A673 (cell line): ENCODE data around the gene PCED1B. TPM values are rescaled to one million over a fixed set of nuclear protein-coding genes. Genes with fewer than 3 reads are reported as not detected.
"Not testable (repeated sequence)": the region's sequence is repeated elsewhere in the genome, so short reads cannot be mapped to it uniquely, and the experiment has no call there.

Experiments used
- BruUV-seq: library from RNA; stranded (reverse); fragments of 400-500 nt; replicated peaks from 2 replicates; lab custom pipeline; 2021; lab: Mats Ljungman, UMichigan
- CTCF ChIA-PET: fragments of 300-600 bp; sonication (Branson Sonifier 250); formaldehyde crosslinking; loops from one replicate; lab custom pipeline; 2022; ENCODE audit warnings: antibody characterized with exemption; lab: Charles Lee
- POLR2A ChIA-PET: fragments of 300-600 bp; sonication (Branson Sonifier 250); formaldehyde crosslinking; loops from one replicate; lab custom pipeline; 2022; ENCODE audit warnings: antibody characterized with exemption; ENCODE audit not compliant: low non-redundant PET; lab: Charles Lee
- DNase-seq: peaks from one replicate; pipeline ENCODE4 v3.0.0-alpha.2; 2015; ENCODE audit warnings: low spot score
- H3K27ac ChIP-seq: fragments of 200-600 bp; sonication (generic); 2 replicates; pipeline ENCODE4 v1.5.1; 2016; ENCODE audit warnings: mixed run types, low read depth, mild to moderate bottlenecking, mixed read lengths, antibody characterized with exemption, low read length; ENCODE audit not compliant: poor library complexity, severe bottlenecking
- H3K27me3 ChIP-seq: fragments of 200-600 bp; sonication (generic); replicated peaks from 2 replicates; pipeline ENCODE4 v1.6.1; 2017; ENCODE audit warnings: mixed run types, low read depth, mild to moderate bottlenecking, mixed read lengths, antibody characterized with exemption, low read length; ENCODE audit not compliant: insufficient read depth, poor library complexity
- H3K36me3 ChIP-seq: fragments of 200-600 bp; sonication (generic); 2 replicates; pipeline ENCODE4 v1.6.1; 2016; ENCODE audit warnings: mixed run types, mild to moderate bottlenecking, mixed read lengths, antibody characterized with exemption, low read length; ENCODE audit not compliant: insufficient read depth, poor library complexity, severe bottlenecking
- H3K4me1 ChIP-seq: fragments of 200-600 bp; sonication (generic); 2 replicates; pipeline ENCODE4 v1.6.1; 2017; ENCODE audit warnings: mixed run types, mild to moderate bottlenecking, mixed read lengths, antibody characterized with exemption, low read length; ENCODE audit not compliant: insufficient read depth, poor library complexity, severe bottlenecking
- H3K4me3 ChIP-seq: fragments of 200-600 bp; sonication (generic); 2 replicates; pipeline ENCODE4 v1.5.1; 2016; ENCODE audit warnings: low read depth, mixed run types, mild to moderate bottlenecking, mixed read lengths, low read length; ENCODE audit not compliant: poor library complexity, severe bottlenecking
- H3K9me3 ChIP-seq: fragments of 200-600 bp; sonication (generic); 2 replicates; pipeline ENCODE4 v1.6.1; 2016; ENCODE audit warnings: mixed run types, low read depth, mild to moderate bottlenecking, mixed read lengths, antibody characterized with exemption, low read length; ENCODE audit not compliant: poor library complexity, severe bottlenecking
- EZH2 ChIP-seq: fragments of 200-600 bp; sonication (generic); IDR thresholded peaks from 2 replicates; pipeline ENCODE4 v1.6.1; 2017; ENCODE audit warnings: borderline replicate concordance, low read depth, mild to moderate bottlenecking, mixed read lengths, antibody characterized with exemption, low read length; ENCODE audit not compliant: poor library complexity, severe bottlenecking
- intact Hi-C: fragments of 100-400 bp; cut with micrococcal nuclease; formaldehyde crosslinking; loops from one replicate; pipeline ENCODE4 v1.10.0; 2022; ENCODE audit not compliant: unreplicated experiment
- total RNA-seq: library from RNA; stranded (reverse); gene quantifications from 2 replicates; pipeline ENCODE4 v1.2.3, GENCODE V29; 2021
- TF ChIP-seq, protein P1 (sequence below): fragments of 300-800, 200-600 bp; sonication (generic); conservative IDR thresholded peaks from 2 replicates; pipeline ENCODE4 v1.5.1; 2017; ENCODE audit warnings: low read depth, mild to moderate bottlenecking, antibody characterized with exemption, low read length, moderate library complexity, mixed read lengths

The PCED1B gene
- total RNA-seq, 1 experiment from 2014 or later, result 3.1 TPM

DNA sequence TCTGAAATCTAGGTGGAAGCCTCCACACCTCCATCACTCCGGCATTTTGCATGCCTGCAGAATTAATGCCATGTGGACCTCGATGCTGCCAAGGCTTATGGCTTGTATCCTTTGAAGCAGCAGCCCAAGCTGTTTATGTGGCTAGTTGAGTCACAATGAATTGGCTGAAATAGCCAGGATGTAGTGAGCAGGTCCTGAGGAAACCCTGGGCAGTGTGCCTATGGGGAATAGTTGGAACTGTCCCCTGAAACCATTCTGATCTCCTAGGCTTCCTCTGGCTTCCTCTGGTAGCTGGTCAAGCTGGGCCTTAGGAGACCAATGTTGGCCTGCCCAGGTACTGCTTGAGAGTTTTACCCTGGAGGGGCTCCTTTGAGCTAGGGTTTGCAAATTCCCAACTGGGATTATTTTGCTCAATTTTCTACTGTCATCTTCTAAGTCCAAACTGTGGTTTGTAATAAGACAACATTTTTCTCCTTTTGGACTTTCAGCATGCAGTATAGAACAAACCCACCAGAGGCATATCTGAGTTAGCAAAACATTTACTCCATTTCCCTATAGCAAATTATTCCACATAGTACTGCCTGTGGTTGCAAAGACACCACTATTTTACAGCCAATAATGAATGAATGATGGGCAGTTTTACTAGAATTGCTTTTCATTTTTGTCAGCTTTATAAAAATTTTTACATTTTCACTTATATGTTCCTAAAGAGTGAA, 85.5 kb downstream of the PCED1B start:
- H3K9me3 ChIP-seq, result peaks cover 6% of the 10 kb centered on the region
- H3K4me1 ChIP-seq, result peaks cover 10% of the 10 kb centered on the region
- no peaks in the 10 kb centered on the region for H3K36me3 ChIP-seq
- BruUV-seq, result no TSS peak
- no peak for TF ChIP-seq EZH2
- no peak for DNase-seq
- no peak overlapping the region for H3K4me3 ChIP-seq
- H3K27ac ChIP-seq, result no peak overlapping the region
- intact Hi-C loops, result no loop called here
- H3K27me3 ChIP-seq, result no peaks in the 10 kb centered on the region
- POLR2A ChIA-PET, result no interaction called here
- CTCF ChIA-PET, result no interaction called here

- CTCF ChIA-PET, result no interaction called here
- Histone ChIP-seq H3K4me3 (no peak overlapping the region), H3K27ac (no peak overlapping the region), H3K4me1 (peaks cover 10% of the 10 kb centered on the region), H3K27me3 (no peaks in the 10 kb centered on the region), H3K9me3 (peaks cover 6% of the 10 kb centered on the region), H3K36me3 (no peaks in the 10 kb centered on the region)
- intact Hi-C loops, result no loop called here
- POLR2A ChIA-PET, result no interaction called here
- TF ChIP-seq, protein P1, sequence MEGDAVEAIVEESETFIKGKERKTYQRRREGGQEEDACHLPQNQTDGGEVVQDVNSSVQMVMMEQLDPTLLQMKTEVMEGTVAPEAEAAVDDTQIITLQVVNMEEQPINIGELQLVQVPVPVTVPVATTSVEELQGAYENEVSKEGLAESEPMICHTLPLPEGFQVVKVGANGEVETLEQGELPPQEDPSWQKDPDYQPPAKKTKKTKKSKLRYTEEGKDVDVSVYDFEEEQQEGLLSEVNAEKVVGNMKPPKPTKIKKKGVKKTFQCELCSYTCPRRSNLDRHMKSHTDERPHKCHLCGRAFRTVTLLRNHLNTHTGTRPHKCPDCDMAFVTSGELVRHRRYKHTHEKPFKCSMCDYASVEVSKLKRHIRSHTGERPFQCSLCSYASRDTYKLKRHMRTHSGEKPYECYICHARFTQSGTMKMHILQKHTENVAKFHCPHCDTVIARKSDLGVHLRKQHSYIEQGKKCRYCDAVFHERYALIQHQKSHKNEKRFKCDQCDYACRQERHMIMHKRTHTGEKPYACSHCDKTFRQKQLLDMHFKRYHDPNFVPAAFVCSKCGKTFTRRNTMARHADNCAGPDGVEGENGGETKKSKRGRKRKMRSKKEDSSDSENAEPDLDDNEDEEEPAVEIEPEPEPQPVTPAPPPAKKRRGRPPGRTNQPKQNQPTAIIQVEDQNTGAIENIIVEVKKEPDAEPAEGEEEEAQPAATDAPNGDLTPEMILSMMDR, result no peak
- TF ChIP-seq EZH2, result no peak
- DNase-seq, result no peak
- BruUV-seq, result no TSS peak
Observed at GRCh38 chr12:47165934-47166333, 86.5 kb downstream of the PCED1B start.

DNA sequence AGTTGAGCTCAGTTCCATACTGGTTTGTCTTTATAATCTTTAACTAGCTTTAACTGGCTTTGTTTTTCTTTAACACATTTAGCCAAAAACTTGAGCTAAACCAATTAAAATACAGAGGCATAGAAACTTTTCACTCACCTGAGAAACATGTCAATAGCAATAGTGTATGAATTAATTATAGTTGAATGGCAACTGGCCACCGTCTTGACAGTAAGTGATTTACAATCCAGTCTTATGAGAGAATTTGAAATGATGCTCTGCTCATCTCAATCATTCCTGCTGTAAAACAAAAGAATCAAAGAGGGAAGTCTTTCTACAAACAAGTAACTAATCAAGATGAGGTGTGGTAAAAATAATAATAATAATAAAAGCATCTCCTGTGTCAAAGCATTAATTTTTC, 86.9 kb downstream of the PCED1B start:
- ChIA-PET CTCF (no interaction called here), POLR2A (no interaction called here)
- BruUV-seq, result no TSS peak
- H3K27ac ChIP-seq, result no peak overlapping the region
- H3K4me1 ChIP-seq, result peaks cover 10% of the 10 kb centered on the region
- no peak overlapping the region for H3K4me3 ChIP-seq
- peaks cover 6% of the 10 kb centered on the region for H3K9me3 ChIP-seq
- H3K36me3 ChIP-seq, result no peaks in the 10 kb centered on the region
- TF ChIP-seq, protein P1, result no peak
- TF ChIP-seq EZH2, result no peak
- intact Hi-C loops, result no loop called here
- DNase-seq, result no peak
- no peaks in the 10 kb centered on the region for H3K27me3 ChIP-seq

- H3K4me1 ChIP-seq, H3K4me3 ChIP-seq, H3K36me3 ChIP-seq, H3K27me3 ChIP-seq, BruUV-seq, H3K27ac ChIP-seq, intact Hi-C loops, CTCF ChIA-PET, POLR2A ChIA-PET, DNase-seq, H3K9me3 ChIP-seq: not testable (repeated sequence)
Observed at GRCh38 chr12:47170281-47170680, 90.9 kb downstream of the PCED1B start.
